Adrenal gland (tissue), 5 donors: Measurements from ENCODE around the gene KCNE2.
"Not testable (repeated sequence)": the region's sequence is repeated elsewhere in the genome, so short reads cannot be mapped to it uniquely, and the experiment has no call there.

Experiments used
- POLR2A ChIP-seq, 2 donors: fragments of 450-650 bp; IDR thresholded peaks; one replicate each; pipeline ENCODE4 v1.6.1; 2017; ENCODE audit warnings: antibody characterized with exemption in 2 of 2, mild to moderate bottlenecking in 2 of 2, moderate library complexity in 1 of 2
- TF ChIP-seq, protein P1 (sequence below), 6 experiments: fragments of 450-650 bp in 4 of 6; fragments of 200-600 bp in 2 of 6; sonication (generic) in 1 of 6; IDR thresholded peaks; 1 replicate in 5 of 6; 2 replicates in 1 of 6; pipeline versions ENCODE4 v1.5.1 to v1.8.0; 2016 to 2021; ENCODE audit warnings: antibody characterized with exemption in 6 of 6, mild to moderate bottlenecking in 2 of 6, moderate library complexity in 1 of 6
- donor health status: DM: no; HTN: no; CAD: no.

DNA sequence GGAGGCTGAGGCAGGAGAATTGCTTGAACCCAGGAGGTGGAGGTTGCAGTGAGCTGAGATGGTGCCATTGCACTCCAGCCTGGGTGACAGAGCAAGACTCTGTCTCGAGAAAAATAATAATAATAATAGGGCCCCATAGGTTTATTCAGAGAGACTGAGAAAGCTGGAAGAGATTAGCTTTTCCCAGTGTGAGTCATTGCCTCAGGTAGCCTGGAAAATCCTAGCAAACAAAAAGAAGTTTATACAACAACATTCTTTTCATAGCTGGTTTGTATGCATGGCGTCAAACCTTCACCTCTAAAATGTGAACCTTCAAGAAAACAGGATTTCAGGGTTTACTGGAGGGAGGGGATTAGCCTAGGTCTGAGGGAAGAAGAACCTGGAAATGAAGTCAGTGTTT lies 19.3 kb downstream of the KCNE2 start:
- TF ChIP-seq, protein P1, sequence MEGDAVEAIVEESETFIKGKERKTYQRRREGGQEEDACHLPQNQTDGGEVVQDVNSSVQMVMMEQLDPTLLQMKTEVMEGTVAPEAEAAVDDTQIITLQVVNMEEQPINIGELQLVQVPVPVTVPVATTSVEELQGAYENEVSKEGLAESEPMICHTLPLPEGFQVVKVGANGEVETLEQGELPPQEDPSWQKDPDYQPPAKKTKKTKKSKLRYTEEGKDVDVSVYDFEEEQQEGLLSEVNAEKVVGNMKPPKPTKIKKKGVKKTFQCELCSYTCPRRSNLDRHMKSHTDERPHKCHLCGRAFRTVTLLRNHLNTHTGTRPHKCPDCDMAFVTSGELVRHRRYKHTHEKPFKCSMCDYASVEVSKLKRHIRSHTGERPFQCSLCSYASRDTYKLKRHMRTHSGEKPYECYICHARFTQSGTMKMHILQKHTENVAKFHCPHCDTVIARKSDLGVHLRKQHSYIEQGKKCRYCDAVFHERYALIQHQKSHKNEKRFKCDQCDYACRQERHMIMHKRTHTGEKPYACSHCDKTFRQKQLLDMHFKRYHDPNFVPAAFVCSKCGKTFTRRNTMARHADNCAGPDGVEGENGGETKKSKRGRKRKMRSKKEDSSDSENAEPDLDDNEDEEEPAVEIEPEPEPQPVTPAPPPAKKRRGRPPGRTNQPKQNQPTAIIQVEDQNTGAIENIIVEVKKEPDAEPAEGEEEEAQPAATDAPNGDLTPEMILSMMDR (IDR thresholded peaks at IDR 0.05): not testable (repeated sequence)
- TF ChIP-seq POLR2A (IDR thresholded peaks at IDR 0.05): not testable (repeated sequence)
